ENCODE data around the gene WDR72.
A peak's percentile ranks its signal among the peaks of the same experiment; 100 is the strongest.
"Not testable (repeated sequence)": the region's sequence is repeated elsewhere in the genome, so short reads cannot be mapped to it uniquely, and the experiment has no call there.

Gene WDR72

DNA sequence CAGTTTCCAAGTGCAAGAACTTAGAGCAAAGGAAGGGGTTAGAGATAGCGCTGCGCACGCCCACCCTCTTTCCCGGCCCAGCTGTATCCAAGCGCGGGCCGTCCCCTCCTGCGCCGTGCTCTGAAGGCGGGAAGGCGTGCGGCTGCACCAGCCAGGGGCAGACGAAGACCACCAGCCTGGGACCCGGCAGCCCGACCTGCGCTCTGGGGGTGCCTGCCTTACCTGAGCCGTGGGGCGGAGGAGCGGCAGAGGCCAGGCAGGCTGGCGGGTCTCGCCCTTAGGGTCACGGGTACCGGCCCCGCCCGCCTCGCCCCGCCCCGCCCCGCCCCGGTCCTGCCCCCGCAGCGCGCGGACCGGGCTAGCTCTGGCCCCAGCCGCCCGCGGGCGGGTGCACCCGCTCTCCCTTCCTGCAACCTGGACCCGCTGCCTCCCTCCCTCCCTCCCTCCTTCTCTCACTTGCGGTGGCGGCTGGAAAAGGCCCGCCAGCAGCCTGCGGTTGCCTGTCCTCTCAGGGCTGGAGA is at the start of gene WDR72:
TSS of gene WDR72 (minus strand) at position 253 of the 521 bp plus-strand sequence. CDS start 26,514 bp downstream, outside the sequence.
- DNase-seq: peak; percentile 29

DNA sequence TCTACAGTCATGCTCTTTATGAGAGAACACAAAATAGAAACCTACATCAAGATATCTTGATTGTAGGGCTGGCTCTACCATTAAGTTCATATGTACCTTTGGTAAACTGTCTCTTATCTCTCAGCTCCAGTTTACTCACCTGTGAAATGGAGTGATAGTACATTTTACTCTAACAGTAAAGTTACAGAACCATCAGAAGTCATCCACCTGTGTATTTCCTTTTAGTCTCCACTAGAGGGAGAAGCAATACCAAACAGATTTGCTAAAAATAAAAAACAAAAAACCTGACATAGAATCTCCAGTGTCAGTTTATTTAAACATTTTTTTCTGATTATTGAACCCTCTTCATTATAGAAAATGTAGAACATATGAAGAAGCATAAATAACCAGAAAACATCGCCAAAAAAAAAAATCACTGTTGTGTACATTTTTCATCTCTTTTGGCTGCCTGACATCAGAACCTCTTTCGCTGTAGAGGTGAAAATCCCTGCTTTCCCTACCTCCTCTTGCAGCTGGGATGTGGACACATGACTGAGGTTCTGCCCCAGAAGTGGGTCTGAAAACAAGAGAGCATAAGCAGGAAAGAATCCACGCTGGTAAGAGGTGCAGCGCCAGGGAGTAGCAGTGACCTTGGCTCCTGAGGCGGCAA is 48.7 kb upstream of the WDR72 start:
- peak; percentile 38 for DNase-seq

DNA sequence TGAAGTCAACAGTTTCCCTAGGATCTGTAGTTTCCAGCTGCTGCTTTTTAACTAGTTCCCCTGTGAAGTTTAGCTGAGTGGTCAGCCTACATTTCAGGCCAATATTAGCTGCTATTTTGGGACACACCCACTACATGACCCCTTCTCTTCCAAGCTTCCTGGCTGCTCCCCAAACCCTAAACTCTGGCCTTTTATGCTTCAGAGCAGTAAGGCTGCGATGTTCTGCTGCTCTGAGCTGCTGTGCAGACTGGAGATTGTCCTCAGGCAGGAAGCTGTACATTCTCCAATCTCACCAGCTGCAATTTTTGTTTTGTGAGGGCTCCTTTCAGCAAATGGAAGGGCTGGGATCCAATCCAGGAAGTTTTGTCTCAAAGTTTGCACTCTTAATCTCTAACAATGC is 48.0 kb upstream of the WDR72 start:
- DNase-seq: no peak

DNA sequence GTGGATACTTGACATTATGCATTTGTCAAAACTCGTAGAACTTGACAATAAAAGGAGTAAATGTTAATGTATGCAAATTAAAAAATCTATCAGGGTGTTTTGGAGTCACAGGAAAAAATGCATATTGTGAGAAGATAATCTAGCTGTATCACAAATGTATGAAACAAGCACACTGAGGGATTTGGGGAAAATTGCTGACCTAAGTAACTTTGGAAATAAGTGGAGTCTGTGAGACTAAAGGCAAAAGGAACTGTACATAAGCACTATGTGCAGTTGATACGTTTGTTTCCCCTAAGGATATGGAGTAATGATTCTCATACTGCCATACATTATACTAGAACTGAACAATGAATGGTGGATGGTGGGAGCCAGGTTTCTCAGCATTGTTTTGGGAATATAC is 43.2 kb upstream of the WDR72 start:
- DNase-seq: no peak

DNA sequence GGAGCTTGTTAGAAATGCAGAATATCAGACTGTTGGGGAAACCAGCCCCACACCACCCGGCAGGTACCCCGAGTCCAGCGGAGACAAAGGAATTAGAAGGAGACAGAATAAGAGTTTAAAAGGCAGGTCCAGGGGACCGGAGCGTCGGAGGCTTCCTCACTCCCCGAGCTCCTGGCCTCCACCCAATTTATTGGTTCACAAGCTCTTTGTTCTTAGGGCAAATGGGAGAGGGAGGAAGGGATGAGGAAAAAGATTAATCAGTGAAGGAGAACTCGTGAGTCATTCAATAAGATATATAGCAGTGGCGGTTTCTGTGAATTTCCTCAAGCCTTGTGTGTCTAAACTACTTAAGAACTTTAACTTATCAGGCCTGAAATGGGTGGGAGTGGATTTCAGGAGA is 32.1 kb upstream of the WDR72 start:
- DNase-seq: no peak

DNA sequence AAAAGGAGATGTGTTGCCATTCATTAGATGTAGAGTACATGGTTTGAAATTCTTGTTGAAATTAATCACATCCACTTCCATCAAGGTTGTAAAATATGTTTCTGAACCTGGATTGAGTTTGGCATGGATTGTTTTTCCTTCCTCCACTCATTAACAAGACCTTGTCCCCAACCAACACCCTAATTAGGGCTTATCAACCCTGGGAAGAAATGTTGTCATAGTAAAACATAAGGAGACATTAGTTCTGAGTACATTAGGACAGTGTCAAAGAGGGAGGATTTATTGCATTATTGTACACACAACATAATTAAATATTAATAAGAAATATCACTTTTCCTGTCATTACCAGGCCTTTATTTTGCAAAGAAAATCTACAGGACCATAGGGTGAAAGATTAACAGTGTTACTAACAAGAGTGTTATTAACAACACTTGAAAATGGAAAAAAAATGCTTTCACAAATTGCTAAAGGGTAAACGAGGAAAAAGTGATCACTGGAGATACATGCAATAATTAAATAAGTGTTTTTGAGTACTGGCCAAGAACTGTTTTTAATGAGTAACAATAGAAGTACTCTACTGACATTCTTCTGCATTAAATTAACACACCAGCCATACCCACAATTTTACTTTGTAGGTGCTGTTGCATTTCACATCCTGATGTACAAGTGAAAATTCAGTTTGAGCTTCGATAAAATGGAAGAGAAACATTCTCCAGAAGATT is 30.4 kb upstream of the WDR72 start:
- no peak for DNase-seq

DNA sequence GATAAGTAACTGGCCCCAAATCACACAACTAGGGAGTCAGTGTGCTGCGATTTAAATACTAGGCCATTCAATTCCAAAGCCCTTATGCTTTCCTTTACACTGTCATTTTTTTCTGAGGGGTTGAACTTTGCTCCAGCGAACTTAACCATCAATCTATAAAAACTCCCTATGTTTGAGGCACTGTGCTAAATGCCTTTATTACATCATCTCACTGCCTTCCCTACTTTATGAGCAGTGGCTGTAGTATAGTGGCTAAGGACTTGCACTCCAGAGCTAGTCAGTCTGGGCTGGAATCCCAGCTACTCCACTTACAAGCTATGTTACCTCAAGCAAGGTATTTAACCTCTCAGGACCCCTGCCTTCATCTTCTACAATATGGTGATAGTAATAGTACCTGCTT is 26.9 kb upstream of the WDR72 start:
- no peak for DNase-seq

DNA sequence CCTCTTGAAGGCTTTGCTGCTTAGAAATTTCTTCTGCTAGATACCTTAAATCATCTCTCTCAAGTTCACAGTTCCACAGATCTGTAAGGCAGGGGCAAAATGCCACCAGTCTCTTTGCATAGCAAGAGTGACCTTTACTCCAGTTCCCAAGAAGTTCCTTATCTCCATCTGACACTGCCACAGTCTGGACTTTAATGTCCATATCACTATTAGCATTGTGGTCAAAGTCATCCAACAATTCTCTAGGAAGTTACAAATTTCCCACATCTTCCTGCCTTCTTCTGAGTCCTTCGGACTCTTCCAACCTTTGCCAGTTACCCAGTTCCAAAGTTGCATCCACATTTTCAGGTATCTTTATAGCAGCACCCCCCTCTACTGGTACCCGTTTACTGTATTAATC is 25.8 kb upstream of the WDR72 start:
- DNase-seq: not testable (repeated sequence)

DNA sequence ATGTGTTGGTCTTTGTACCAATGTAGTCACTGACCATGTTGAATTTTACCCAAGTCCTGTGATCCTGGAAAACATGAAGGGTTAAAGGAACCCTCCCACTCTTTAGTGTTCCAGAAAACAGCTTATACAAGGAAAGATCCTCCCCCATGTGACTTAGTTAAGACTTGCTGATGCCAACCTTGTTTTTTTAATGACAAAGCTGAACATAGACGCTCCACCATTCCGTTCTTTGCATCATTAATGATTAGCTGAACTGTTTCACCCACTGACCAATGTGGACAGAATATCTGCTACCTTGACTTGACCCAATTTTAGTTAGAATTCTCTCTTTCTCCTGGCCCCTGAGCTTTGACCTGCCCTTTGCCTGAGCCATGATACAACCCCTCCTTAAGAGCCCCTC is 3.5 kb upstream of the WDR72 start:
- DNase-seq: no peak

DNA sequence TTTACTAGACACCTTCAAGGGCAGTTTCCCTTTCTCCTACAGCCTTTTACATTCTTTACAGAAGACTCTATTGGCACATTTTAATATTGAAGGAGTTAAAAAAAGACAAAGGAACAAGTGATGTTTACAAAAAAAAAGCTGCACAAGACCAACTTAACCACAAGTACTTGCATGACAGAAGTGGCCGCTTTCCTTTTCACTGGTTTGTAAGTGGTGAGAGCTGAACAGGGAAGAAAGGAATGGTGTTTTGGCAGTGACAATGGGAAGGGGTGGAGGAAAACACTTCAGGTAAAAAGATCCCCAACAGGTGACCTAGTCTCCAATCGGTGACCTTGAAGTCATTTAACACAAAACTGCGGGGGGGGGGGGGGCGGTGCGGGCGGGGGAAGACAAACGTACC is 1.1 kb downstream of the WDR72 start:
- peak; percentile 29 for DNase-seq

DNA sequence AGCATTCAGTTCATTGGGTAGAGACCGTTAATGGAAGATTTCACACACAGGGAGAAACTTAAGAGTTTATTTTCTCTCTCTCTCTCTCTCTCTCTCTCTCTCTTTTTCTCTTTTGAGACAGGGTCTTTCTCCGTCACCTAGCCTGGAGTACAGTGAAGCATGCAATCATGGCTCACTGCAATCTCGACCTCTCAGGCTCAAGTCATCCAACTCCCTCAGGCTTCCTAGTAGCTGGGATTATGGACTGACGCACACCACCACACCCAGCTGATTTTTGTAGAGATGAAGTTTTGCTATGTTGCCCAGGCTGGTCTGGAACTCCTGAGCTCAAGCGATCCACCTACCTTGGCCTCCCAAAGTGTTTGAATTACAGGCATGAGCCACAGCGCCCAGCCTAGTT is 1.6 kb downstream of the WDR72 start:
- no peak for DNase-seq

DNA sequence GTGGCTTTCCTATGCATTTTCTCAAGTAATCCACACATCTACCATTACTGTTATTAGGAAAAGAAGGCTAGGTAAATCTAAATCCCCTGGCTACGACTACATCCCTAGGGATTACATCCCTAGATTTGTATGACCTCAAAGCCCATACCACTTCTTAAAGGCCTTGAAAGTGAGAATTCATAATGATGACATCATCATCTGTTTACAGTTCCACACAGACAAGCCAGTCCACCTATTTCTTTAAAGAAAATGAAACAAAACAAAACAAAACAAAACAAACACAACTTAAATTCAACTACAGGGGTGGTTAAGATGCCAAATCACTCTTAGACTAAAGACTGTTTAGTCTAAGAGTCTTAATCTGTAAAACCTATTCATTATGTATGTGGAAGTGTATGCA is 5.7 kb downstream of the WDR72 start:
- DNase-seq: no peak

DNA sequence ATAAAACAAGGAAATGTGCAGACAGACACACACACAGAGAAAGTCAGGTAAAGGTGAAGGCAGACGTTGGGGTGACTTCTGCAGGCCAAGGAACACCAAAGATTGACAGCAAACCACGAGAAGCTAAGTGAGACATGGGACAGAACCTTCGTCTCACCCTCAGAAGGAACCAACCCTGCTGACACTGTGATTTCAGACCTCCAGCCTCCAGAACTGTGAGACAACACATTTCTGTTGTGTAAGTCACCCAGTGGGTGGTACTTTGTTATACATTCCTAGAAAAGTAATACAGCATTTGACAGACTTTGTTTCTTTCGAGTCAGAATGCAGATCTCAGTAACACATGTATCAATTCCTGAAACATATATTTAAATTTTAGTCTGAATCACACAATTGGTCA is 7.1 kb downstream of the WDR72 start:
- DNase-seq: no peak

DNA sequence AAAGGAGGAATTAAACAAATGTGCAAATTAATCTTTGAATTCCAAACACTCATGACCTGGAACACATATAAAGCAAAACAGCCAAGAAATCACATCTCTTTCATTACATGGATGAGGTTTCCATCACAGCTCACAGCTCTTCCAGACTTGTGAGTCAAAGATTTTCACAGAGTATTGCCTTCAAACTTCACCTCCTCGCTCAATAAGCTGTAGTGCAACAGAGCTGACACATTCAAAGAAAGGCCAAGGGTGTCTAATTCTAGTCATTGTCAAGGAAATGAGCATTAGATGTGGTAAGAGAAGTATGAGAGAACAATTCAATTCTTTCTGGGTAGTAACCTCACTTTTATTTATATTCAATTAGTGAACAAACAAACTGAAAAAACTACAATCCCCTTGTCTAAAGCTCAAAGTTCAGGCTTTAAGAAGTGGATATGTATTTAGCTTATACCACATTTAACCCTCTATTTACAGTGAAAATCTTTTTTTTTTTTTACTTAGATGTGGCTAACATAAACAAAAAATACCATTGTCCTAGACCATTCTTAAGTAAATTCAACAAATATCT is 11.9 kb downstream of the WDR72 start:
- no peak for DNase-seq

DNA sequence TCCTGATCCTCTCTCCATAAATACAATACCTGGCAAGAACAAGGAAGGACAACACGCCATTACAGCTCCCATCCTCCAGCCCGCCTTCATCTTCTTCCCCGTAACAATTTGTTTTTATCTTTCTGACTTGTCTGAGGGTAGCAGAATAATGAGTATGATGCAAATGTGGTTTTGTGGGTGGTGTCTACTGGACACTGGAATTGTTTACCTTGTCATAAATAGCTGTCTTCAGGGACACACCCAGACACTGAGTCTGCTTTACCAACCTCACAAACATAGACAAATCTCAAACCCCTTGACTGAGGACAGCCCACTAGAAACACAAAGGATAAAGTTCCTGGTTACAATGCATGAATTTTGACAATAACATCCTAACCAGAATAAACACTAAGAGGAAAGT is 13.4 kb downstream of the WDR72 start:
- DNase-seq: no peak

DNA sequence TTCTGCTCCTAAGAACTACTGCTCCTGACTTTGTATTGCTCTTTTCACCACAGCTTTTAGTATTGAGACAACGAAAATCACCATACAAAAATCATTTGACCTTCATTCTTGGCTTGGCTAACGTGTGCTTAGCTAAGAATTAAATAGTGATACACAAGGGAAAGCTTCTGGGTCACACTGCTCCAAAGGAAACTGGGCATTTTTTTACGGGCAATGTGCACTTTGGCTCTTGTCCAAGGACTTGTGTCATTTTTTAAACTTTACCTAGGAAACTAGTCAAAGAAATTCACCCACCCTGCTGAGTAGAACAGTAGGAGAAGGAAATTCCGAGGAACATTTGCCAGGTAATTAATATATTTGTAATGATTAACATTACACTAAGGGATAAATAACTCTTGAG is 19.8 kb downstream of the WDR72 start:
- no peak for DNase-seq

DNA sequence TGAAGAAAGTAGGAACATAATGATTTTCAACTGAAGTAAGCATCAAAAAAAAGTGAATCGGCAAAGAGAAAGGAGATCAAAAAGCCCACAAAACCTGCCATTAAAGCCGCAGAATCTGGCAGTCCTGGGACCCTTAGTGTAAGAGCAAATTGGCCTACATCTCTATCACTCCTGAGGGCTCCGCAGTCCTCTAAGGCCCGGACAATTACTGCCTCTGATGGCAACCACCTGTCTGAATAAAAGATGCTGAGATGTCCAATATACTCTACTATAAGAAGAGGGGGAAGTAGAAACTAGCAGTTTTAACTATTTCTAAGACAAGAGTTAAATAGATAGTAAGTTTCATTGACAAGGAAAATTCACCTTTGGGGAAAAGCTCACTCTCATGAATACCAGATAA is 20.3 kb downstream of the WDR72 start:
- DNase-seq: no peak

DNA sequence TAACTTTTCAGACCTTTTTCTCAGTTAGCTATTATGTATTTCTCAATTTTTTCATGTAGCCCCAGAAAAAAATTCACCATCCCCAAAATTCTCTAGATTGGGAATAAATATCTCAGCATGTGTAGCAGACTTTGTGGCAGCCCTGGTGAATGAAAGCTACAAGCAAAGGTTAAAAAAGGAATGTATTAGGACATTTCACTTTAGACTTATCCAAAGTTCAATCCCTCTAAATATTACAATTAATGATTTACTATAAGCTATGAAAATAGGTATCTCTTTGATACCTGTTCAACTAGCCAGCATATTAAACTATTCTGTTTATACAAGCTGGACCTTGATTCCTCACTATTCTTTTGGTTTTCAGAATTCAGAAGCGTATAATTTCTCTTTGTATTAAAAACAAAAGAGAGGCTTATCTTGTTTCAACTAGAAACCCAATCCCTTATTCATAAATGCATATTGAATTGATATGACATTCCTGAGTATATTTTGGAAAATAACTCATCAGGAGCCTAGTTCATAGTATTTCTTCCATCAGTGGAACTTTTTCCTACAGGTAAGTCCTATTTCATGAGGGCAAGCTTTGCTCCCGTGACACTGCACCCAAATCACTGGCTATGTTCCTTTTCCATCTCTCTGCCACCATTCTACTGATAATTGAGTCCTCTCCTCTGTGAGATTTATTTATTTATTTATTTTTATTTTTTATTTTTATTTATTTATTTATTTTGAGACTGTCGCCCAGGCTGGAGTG is 38.0 kb downstream of the WDR72 start:
- DNase-seq: no peak

DNA sequence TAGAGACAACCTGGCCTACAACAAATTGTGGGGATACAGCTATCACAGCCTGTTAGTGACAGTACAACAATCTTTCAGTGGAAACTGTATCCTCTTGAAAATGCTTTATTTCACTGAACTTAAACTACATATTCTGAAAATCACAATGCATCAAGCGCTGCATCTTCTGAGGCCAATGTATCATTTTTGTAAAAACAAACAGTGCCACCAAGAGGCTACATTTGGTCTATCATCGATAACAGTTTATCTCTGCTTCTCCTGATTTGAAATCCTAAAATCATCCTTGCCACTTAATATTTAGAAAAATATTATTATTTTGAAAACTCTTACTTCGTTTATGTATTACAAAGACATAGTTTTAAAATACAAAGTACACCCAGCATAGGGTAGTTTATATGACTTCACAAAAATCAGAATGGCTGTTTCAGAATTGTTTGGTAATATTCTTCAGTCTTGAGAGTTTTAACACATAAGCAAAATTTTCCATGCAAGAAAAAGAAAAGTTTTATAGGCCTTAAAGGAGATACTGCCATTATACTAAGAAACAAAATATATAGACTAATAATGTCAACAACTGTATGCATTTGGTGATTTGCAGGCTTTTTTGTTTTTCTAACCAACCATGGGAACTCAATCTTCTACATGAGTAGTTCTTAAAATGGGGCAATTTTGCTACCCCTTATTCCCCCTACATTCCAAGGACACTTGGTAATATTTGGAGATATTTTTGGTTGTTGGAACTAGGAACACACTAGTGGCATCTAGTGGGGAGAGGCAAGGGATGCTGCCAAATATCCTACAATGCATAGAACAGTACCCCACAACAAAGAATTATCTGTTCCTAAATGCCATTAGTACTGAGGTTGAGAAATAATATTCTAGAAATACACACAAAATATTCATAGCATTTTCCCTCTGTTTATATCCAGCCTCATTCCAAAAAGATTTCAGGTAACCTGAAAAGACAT is 42.3 kb downstream of the WDR72 start:
- DNase-seq: peak; percentile 54

DNA sequence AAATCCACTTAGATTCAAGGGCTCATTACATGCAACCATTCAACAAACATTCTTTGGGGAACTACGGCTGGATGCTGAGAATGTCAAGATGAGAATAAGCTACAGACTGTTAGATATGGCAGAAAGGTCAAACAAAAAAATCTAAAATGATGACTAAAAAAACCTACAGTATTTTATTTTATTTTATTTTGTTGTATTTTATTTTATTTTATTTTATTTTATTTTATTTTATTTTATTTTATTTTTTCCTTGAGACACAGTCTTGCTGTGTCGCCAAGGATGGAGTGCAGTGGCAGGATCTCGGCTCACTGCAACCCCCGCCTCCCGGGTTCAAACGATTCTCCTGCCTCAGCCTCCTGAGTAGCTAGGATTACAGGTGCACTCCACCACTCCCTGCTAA is 46.2 kb downstream of the WDR72 start:
- no peak for DNase-seq

DNA sequence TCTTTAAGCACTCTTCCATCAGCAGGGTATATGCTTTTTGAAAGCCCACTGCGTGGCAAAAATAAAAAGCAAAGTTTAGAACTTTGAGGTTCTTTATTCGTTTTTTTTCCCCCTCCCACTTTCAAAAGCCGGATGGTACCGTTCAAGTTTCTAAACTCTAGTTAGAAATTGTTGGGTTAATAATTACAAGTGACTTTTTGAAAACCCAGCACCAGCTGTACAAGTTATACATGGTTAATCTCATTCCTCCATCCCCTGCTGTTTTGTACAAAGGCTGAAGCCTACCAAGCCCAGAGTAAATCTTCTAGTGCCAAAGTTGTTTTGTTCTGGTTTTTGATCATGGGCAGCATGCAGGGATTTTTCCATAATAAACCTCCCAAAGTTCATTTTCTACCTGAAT is 48.6 kb downstream of the WDR72 start:
- DNase-seq: no peak

DNA sequence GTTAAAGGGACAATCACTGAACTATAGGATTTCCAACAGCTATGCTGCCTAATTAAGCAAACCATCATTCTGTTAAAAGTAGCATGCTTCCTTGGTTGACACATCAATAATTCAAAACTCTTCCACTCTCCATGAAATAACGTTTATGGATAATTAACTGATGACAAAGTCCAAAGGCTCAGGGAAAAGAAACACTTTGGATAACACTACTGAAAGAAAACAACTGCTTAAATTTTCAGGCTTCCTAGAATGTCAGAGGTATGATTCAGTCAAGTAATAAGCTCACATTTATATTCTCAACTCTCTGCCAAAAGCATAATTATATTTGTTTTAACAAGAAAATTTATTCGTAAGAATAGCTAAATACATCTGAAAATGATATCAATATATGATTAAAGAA is 49.6 kb downstream of the WDR72 start:
- no peak for DNase-seq
